Fibroblast of skin of abdomen (primary cell): ENCODE data around the gene NFKBIB.

Experiments
- DNase-seq: peaks from one replicate; pipeline ENCODE4 v3.0.0-alpha.2; 2013

Gene NFKBIB

GRCh38 chr19:38905620-38906019 is 5.9 kb downstream of the NFKBIB start:
- no peak for DNase-seq

DNA sequence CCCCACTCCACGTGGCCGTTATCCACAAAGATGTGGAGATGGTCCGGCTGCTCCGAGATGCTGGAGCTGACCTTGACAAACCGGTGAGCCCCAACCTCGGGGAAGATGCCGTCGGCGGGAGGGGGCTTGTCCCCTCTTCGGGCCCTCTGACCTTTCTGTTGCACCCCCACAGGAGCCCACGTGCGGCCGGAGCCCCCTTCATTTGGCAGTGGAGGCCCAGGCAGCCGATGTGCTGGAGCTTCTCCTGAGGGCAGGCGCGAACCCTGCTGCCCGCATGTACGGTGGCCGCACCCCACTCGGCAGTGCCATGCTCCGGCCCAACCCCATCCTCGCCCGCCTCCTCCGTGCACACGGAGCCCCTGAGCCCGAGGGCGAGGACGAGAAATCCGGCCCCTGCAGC is 7.5 kb downstream of the NFKBIB start:
- DNase-seq = no peak

DNA sequence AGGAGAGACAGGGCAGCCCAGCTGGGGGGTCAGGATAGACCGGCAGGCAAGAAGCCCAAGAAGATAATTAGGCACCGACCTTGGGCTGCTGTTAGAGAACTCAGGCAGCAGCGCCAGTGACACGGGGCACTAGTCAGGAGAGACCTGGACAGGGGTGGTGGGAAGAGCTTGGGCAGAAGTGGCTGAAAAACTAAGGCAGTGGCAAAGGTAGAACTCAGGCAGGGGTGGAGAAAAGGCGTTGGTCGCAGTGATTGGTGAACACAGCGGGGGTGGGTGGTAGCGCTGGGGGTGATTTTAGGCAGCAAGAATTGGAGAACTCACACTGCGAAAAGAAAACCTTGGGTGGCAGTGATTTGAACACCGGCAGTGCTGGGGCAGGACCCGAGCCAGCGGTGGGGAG is 7.9 kb downstream of the NFKBIB start:
- DNase-seq = no peak

DNA sequence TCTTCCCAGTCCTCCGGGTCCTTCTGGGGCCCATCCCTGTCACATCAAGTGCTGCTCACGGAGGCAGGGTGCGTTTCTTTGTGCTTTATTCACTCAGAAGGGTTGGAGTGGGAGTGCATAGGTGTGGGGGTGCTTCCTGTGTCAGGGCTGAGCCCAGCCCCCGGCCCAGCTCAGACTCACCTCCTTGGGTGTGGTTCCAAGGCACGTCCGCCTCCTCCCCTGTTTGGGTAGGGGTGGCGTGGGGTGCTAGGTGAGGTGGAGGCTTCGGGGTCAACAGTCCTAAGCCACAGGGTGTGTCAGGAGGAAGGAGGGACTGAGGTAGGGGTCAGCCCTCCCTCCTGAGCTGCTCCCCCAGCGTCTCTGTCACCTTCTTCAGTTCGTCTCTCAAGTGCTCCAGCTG is 9.1 kb downstream of the NFKBIB start:
- DNase-seq = no peak

GRCh38 chr19:38910488-38910887 is 10.7 kb downstream of the NFKBIB start:
- no peak for DNase-seq

- no peak for DNase-seq
Observed at GRCh38 chr19:38911388-38912001, 11.7 kb downstream of the NFKBIB start.

DNA sequence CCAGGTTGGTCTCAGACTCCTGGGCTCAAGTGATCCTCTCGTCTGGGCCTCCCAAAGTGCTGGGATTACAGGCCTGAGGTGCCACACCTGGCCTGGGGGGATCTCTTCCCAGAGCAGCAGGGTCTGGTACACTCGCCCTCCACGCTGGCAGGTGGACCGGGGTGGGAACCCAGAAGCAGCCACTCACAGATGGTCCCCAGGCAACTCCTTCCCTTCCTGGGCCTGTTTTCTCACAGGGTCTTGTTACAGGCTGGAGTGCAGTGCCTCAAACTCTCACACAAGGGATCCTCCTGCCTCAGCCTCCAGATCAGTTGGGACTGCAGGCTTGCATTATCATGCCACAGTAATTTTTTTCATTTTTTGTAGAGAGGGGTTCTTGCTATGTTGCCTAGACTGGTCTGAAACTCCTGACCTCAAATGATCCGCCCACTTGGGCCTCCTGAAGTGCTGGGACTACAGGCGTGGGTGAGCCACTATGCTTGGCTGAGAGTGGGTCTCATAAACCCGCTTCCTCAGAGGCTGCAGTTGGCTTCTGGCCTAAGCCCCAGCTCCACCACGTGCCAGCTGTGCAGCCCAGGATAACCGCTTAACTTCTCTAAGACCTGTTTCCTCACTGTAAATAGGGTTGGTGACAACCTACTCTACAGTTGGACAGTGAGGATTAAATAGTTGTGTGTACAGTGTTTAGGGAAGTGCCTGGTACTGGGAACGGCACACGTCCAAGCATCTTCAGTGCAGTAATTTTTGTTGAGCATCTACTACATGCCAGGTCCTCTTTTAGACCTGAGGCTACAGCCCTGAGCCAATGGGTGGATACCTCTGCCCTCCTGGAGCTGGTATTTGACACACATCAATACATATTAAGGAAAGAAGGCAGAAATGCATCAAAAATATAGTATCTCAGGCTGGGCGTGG is 13.1 kb downstream of the NFKBIB start:
- DNase-seq = no peak

- DNase-seq = no peak
Observed at GRCh38 chr19:38913958-38914357, 14.2 kb downstream of the NFKBIB start.

GRCh38 chr19:38915329-38916321 is 15.9 kb downstream of the NFKBIB start:
- no peak for DNase-seq

- DNase-seq = no peak
Observed at GRCh38 chr19:38917516-38917915, 17.7 kb downstream of the NFKBIB start.

GRCh38 chr19:38917921-38918491 is 18.2 kb downstream of the NFKBIB start:
- no peak for DNase-seq

DNA sequence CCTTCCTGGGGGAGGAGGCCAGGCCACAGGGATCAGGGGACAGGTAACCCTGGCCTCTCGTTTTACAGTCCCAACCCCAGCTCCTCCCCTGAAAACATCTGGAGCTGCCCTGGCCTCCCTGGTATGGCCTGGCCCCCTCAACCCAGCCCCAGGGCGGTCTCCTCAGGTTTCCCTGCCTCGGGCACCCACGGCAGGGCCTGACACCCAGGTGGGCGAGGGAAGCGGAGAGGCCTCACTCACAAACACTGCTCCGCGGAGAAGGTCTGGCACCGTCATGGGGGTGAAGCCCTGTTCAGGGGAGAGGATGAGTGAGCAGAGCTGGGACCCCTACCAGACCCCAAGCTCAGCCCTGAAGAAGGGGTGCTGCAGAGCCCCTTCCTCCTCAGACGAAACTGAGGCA is 18.8 kb downstream of the NFKBIB start:
- no peak for DNase-seq

DNA sequence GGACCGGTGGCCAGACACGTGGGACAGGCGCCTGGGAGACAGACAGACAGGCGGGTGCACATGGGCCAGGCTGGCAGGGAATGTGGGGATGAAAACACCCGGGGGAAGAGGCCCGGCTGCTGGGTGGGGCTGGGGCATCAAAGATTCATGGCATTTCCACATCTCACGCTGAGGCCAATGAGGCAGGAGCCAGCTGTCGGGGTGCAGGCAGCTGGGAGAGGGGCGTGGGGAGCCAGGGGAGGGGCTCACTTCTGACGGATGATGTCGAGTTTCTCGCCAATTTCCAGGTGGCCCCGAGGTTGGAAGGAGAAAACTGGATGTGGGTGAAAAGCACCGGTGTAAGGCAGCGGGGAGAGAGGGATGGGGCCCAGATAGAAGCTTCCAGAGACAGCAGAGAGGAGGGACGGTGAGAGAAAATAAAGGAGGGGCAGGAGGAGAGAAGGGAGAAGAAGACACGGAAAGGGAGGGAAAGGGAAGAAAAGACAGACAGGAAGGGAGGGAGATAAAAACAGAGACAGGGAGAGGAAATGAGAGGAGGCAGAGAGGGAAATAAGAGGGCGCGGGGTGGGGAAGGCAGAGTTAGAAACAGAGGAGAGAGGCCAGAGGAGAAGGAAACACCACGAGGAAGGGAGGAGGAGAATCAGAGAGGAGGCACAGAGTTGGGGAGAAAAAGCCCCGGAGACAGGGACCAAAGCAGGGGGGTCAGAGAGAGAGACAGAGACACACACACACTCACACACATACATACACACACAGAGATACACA is 20.2 kb downstream of the NFKBIB start:
- DNase-seq = no peak

GRCh38 chr19:38920602-38921419 is 21.0 kb downstream of the NFKBIB start:
- no peak for DNase-seq

GRCh38 chr19:38921420-38922274 is 21.9 kb downstream of the NFKBIB start:
- DNase-seq = no peak

DNA sequence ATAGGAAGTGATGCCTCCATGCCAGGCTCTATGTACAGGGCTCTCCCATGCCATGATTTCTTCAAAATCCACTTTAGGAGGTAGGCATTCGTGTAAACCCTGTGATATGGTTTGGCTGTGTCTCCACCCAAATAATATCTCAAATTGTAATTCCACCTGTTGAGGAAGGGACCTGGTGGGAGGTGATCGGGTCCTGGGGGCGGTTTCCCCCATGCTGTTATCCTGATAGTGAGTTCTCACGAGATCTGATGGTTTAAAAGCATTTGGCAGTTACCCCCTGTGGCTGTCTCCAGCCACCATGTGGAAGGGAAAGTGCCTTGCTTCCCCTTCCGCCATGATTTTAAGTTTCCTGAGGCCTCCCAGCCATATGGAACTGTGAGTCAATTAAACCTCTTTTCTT is 22.7 kb downstream of the NFKBIB start:
- DNase-seq = no peak

DNA sequence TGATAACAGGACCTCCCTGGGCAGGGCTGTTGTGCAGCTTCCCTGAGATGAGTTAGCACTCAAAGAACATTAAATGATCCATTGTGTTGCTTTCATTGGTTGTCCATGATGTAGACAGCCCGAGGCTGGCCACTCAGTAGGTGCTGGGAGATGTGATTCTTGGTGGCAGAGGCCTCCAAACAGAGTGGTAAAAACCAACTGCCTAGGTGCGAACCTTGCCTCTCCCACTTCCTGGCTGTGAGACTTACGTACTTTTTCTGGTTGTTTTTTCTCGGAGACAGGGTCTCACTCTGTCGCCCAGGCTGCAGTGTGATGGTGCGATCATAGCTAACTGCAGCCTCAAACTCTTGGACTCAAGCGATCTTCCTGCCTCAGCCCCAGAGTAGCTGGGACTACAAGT is 24.6 kb downstream of the NFKBIB start:
- no peak for DNase-seq

DNA sequence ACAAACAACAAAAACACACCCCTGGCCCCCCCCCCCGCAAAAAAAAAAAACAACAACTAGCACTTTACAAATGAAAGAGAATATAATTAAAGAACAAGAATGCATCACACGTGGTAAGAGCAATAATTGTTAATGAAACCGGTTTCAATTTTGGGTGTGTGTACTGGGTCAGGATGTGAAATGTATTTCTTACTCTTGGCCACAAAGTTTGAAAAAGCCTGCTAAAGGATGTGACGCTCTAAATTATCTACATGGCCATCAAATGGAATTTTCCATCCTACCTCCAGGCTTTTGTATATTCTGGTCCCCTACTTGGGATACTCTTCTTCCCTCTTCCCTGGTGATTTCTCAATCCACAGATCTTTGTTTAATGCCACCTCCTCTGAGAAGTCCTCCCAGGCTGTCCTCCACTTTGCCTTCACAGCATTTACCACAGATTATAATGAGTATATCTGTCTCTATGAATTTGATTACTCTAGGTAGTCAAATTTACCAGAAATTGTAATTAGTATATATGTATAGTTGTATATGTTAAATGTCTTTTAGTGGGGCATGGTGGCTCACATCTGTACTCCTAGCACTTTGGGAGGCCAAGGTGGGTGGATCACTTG is 28.7 kb downstream of the NFKBIB start:
- DNase-seq = no peak
